Muscle layer of colon (tissue), 2 donors: ENCODE results near the gene REC8.

ENCODE experiments used
- H3K27ac ChIP-seq: one replicate; pipeline ENCODE4 v1.7.0; 2013; ENCODE audit warnings: low read depth, mild to moderate bottlenecking, low read length, moderate library complexity
- H3K27me3 ChIP-seq, 2 donors: one replicate each; pipeline ENCODE4 v1.7.0; 2013; ENCODE audit warnings: low read length in 2 of 2, mild to moderate bottlenecking in 2 of 2; ENCODE audit not compliant: insufficient read depth in 2 of 2, control insufficient read depth in 1 of 2
- H3K36me3 ChIP-seq: one replicate; pipeline ENCODE4 v1.7.0; 2013; ENCODE audit warnings: mild to moderate bottlenecking, low read length; ENCODE audit not compliant: insufficient read depth
- H3K4me1 ChIP-seq: one replicate; pipeline ENCODE4 v1.7.0; 2013; ENCODE audit warnings: mild to moderate bottlenecking, low read length; ENCODE audit not compliant: insufficient read depth
- H3K4me3 ChIP-seq, 2 donors: one replicate each; pipeline ENCODE4 v1.7.0; 2013; ENCODE audit warnings: low read length in 2 of 2, low read depth in 1 of 2, mild to moderate bottlenecking in 1 of 2, moderate library complexity in 1 of 2
- H3K9ac ChIP-seq: one replicate; pipeline ENCODE4 v1.7.0; 2013; ENCODE audit warnings: low read length
- H3K9me3 ChIP-seq: one replicate; pipeline ENCODE4 v1.7.0; 2013; ENCODE audit warnings: mild to moderate bottlenecking, low read length
- donor health status: abdominal sarcoma.
- donor health status: Adenocarcinoma of cecum.

The REC8 gene, protein sequence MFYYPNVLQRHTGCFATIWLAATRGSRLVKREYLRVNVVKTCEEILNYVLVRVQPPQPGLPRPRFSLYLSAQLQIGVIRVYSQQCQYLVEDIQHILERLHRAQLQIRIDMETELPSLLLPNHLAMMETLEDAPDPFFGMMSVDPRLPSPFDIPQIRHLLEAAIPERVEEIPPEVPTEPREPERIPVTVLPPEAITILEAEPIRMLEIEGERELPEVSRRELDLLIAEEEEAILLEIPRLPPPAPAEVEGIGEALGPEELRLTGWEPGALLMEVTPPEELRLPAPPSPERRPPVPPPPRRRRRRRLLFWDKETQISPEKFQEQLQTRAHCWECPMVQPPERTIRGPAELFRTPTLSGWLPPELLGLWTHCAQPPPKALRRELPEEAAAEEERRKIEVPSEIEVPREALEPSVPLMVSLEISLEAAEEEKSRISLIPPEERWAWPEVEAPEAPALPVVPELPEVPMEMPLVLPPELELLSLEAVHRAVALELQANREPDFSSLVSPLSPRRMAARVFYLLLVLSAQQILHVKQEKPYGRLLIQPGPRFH

DNA sequence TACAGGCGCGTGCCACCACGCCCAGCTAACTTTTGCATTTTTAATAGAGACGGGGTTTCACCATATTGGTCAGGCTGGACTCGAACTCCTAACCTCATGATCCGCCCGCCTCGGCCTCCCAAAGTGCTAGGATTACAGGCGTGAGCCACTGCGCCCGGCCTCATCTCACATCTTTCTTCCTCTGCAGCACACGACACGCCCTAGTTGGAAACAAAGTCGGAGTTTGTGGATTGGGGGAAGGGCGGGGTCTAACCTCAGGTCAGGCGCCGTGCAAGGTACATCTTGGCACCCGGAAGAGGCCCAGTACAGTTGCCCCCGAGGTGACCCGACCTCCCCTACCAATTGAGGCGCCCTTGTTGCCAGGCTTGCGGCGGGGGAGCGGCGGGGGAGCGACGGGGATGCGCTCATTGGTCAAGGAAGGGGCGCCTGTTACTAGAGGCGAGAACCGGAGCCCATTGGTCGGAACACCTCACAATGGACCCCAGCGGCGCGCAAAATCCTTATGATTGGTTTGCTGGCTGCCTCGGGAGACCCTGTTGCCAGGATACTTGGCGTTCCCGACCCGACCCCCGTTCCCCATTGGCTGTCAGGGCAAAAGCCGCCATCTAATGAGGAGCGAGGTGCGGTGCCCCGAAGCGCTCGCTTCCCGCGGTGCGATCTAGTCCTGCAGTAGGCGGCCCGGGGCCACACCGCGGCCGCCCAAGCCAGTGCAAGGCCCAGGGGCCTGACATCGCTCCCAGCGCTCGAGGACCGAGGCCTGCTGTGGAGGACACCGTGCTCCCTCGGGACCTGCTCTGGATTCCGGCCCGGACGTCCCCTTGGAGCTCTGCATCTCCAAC lies at the start of gene REC8:
Gene REC8, plus strand, starts transcription at position 659 of the 839 bp plus-strand sequence. CDS start 473 bp downstream, outside the sequence.
- Histone ChIP-seq H3K4me1 (no peaks in the 10 kb centered on the region), H3K9ac (no peak within 1 kb of the TSS), H3K4me3 (peak within 1 kb of the TSS; percentile 21 to 64), H3K36me3 (peaks cover 6% of the 10 kb centered on the region), H3K27me3 (no peaks in the 10 kb centered on the region), H3K9me3 (no peaks in the 10 kb centered on the region), H3K27ac (peak within 1 kb of the TSS; percentile 56)

DNA sequence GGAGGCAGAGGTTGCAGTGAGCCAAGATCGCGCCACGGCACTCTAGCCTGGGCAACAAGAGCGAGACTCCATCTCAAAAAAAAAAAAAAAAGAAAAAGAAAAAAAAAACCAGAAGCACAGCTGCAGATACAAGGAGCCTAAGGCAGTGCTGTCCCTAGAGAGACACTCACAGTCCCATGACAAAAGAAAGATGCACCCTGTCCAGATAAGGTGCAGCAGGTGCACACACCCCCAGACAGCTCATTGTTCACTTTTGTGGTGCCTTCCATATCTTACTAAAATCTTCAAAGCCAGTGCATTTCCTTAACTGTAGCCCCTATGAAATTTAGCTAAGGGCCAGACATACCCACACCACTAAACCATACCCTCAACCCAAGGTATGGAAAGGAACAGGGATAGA lies 49.5 kb upstream of the REC8 start:
- Histone ChIP-seq H3K9me3 (no peaks in the 10 kb centered on the region), H3K9ac (no peak overlapping the region), H3K27me3 (no peaks in the 10 kb centered on the region), H3K36me3 (peaks cover 52% of the 10 kb centered on the region), H3K4me1 (no peaks in the 10 kb centered on the region), H3K4me3 (no peak overlapping the region), H3K27ac (no peak overlapping the region)

DNA sequence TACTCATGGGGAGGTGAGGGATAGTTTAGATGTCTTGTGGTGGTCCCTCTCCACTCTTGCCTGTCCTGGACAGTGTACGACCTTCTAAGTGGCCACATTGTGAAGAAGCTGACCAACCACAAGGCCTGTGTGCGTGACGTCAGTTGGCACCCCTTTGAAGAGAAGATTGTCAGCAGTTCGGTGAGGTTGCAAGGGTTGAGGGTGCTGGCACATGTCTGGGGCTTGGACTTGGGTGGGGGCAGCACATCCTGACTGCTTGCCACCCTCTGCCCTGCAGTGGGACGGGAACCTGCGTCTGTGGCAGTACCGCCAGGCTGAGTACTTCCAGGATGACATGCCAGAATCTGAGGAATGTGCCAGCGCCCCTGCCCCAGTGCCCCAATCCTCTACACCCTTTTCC lies 49.0 kb upstream of the REC8 start:
- H3K9ac ChIP-seq = no peak overlapping the region
- H3K9me3 ChIP-seq = no peaks in the 10 kb centered on the region
- no peak overlapping the region for H3K4me3 ChIP-seq
- peaks cover 47% of the 10 kb centered on the region for H3K36me3 ChIP-seq
- H3K27ac ChIP-seq = no peak overlapping the region
- H3K27me3 ChIP-seq = no peaks in the 10 kb centered on the region
- no peaks in the 10 kb centered on the region for H3K4me1 ChIP-seq

DNA sequence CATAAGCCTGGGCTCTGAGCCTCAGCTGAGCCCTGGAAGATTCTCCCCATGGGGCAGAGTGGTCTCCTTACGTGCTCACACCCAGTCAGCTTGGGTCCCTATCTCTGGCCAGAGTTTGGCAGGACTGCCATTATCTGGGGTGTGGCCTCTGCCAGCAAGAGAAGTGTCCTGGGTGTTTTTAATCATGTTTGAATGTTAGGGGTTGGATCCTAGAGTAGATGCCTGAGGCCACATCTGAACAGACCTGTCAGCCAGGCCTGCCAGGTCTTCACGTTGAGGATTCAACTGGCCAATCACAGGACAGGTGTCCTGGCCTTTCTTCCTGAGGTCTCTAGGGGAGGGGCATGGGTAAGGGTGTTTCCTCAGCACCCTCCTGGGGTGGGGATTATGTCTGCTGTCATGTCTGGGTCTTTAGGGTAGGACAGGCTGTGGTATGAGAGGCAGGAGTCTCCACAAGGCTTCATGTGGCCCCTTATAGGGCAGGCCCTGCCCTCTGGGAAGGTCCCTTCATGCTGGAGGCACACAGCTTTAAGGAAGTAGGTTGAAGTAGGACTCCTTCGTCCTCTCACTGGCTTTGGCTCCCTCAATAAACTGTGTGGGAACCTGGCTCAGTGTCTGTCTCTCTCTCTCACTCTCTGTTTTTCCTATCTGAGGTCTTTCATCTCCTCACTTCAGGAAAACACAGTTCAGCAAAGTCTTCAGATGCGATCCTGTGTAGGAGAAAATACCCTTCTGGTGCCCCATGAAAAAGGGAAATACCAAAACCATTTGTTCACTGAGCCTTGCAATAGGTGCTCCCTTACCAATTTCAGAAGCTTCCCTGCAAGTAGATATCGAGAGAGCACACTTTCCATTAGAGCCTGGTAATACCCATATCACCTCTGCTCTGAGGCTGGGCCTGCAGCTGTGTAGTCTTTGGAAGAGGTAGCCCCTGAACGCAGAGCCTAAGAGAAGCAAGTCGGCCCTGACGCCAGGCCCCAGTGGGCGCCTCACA lies 48.2 kb upstream of the REC8 start:
- peaks cover 39% of the 10 kb centered on the region for H3K36me3 ChIP-seq
- H3K27me3 ChIP-seq = no peaks in the 10 kb centered on the region
- no peak overlapping the region for H3K27ac ChIP-seq
- no peaks in the 10 kb centered on the region for H3K4me1 ChIP-seq
- H3K4me3 ChIP-seq = no peak overlapping the region
- H3K9ac ChIP-seq = no peak overlapping the region
- H3K9me3 ChIP-seq = no peaks in the 10 kb centered on the region

DNA sequence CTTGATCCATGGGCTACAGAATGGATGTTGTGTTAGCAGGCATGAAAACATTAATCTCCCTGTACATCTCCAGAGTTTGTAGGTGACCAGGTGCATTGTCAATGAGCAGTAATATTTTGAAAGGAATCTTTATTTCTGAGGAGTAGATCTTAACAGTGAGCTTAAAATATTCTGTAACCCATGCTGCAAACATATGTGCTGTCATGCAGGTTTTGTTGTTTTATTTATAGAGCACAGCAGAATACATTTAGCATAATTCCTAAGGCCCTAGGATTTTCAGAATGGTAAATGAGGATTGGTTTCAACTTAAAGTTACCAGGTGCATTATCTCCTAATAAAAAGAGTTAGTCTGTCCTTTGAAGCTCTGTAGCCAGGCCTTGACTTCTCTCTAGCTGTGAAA lies 44.9 kb upstream of the REC8 start:
- Histone ChIP-seq H3K9me3 (no peaks in the 10 kb centered on the region), H3K9ac (no peak overlapping the region), H3K36me3 (peaks cover 12% of the 10 kb centered on the region), H3K27ac (no peak overlapping the region), H3K4me1 (no peaks in the 10 kb centered on the region), H3K27me3 (no peaks in the 10 kb centered on the region), H3K4me3 (no peak overlapping the region)

DNA sequence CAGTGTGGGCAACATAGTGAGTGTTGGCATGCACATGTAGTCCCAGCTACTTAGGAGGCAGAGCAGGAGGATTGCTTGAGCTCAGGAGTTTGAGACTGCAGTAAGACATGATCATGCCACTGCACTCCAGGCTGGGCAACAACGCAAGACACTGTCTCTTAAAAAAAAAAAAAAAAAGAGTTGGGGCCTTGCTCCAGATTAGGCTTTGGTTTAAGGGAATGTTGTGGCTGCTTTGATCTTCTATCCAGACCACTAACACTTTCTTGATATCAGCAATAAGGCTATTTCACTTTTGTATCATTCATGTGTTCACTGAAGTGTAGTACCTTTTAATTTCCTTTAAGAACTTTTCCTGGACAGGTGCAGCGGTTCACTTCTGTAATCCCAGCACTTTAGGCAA lies 44.2 kb upstream of the REC8 start:
- no peak overlapping the region for H3K9ac ChIP-seq
- peaks cover 12% of the 10 kb centered on the region for H3K36me3 ChIP-seq
- no peaks in the 10 kb centered on the region for H3K27me3 ChIP-seq
- no peaks in the 10 kb centered on the region for H3K4me1 ChIP-seq
- H3K27ac ChIP-seq = no peak overlapping the region
- H3K9me3 ChIP-seq = no peaks in the 10 kb centered on the region
- no peak overlapping the region for H3K4me3 ChIP-seq

DNA sequence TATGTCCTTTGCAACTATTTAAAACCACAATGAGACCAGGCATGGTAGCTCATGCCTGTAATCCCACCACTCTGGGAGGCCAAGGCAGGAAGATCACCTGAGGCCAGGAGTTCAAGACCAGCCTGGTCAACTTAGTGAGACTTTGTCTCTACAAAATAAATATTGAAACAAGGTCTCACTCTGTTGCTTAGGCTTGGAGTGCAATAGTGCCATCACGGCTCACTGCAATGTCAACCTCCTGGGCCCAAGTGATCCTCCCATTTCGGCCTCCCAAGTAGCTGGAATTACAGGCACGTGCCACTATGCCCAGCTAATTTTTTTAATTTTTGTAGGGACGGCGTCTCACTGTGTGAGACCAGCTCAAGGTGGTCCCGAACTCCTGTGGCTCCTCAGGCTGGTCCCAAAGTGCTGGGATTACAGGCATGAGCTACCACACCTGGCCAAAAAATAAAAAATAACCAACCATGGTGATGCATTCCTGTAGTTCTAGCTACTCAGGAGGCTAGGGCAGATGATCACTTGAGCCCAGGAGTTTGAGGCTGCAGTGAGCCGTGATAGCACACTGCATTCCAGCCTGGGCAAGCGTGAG lies 42.4 kb upstream of the REC8 start:
- Histone ChIP-seq H3K4me3 (no peak overlapping the region), H3K9ac (no peak overlapping the region), H3K4me1 (no peaks in the 10 kb centered on the region), H3K36me3 (no peaks in the 10 kb centered on the region), H3K27me3 (no peaks in the 10 kb centered on the region), H3K9me3 (no peaks in the 10 kb centered on the region), H3K27ac (no peak overlapping the region)

DNA sequence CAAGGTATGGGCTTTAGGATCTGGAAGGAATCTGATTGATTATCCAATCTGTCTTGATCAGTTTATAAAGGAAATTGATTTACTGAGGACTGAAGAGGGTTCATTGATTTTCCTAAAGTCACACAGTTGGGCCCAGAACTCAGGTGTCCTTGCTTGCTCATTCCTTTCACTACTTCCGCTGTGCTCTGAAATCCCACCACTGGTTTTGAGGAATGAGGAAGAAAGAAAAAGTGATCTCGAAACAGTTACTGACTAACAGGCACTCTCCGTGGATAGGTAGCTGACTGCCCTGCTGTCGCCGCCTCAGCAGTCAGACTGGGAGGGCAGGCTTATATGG lies 41.5 kb upstream of the REC8 start, which contains the start of gene FITM1:
Gene FITM1, plus strand, starts transcription at position 280 of the 337 bp plus-strand sequence. CDS start 905 bp downstream, outside the sequence.
- Histone ChIP-seq H3K4me3 (no peak within 1 kb of the TSS), H3K4me1 (peaks cover 2% of the 10 kb centered on the region), H3K27ac (no peak within 1 kb of the TSS), H3K9ac (no peak within 1 kb of the TSS), H3K36me3 (no peaks in the 10 kb centered on the region), H3K27me3 (no peaks in the 10 kb centered on the region), H3K9me3 (no peaks in the 10 kb centered on the region)

DNA sequence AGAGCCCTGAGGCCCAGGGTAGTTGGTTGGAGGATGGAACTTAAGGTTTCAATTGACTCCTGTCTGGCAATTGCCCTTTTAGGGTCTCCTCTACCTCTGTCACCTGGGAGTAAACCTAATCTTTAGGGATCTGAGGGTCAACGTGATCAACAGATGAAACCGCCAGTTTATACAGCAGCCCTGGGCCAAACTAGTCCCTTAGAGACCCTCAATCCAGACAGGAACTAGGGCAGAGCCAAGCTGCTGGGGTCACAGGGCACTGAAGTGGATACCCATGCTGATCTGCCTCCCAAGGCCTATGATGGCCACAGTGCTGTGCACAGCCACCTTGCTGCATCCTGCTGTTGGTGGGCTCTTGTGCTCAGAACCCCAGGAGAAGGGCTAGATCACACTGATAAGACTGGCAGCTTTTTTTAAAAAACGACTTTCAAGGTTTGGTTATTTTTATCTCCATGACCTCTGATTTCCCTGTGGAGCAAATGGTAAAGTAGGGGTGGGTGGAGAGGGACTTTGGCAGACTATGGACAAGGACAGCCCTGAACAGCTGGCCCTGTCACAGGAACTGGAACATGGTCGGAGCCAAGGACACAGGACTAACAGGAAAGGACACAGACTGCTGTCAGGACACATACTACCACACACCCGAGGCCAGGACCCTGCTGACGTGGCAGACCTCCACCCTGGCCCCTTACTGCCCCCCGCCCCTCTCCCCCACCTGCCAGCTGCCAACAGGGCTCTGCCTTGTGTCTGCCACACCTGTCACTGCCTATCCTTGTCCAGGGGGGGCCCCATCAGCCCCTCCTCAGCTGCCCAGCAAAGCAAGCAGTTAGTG lies 40.9 kb upstream of the REC8 start:
- Histone ChIP-seq H3K9ac (no peak overlapping the region), H3K27ac (no peak overlapping the region)

DNA sequence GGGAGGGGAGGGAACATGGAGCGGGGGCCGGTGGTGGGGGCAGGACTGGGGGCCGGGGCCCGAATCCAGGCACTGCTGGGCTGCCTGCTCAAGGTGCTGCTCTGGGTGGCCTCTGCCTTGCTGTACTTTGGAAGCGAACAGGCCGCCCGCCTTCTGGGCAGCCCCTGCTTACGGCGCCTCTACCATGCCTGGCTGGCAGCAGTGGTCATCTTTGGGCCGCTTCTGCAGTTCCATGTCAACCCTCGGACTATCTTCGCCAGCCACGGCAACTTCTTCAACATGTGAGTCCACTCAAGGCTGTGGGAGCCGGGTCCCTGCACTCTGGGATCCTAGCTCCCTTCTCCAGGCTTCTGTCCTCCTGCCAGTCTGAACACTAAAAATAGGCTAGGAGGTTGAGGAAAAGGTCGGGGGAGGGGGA lies 40.3 kb upstream of the REC8 start:
- Histone ChIP-seq H3K9me3 (no peaks in the 10 kb centered on the region), H3K27ac (no peak overlapping the region), H3K4me1 (peaks cover 6% of the 10 kb centered on the region), H3K36me3 (no peaks in the 10 kb centered on the region), H3K9ac (no peak overlapping the region), H3K27me3 (no peaks in the 10 kb centered on the region), H3K4me3 (no peak overlapping the region)

More for the DNA sequence above, 40.9 kb upstream of the REC8 start:
- H3K4me3 ChIP-seq = no peak overlapping the region
- no peaks in the 10 kb centered on the region for H3K27me3 ChIP-seq
- H3K4me1 ChIP-seq = peaks cover 5% of the 10 kb centered on the region
- no peaks in the 10 kb centered on the region for H3K36me3 ChIP-seq
- H3K9me3 ChIP-seq = no peaks in the 10 kb centered on the region
